22Rv1 (cell line): ENCODE results near the gene CNTF.
A peak's percentile ranks its signal among the peaks of the same experiment; 100 is the strongest.

ENCODE experiments used
- ZFX ChIP-seq: fragments of 450-650 bp; IDR thresholded peaks from 2 replicates; pipeline ENCODE4 v1.6.1; 2017; ENCODE audit warnings: antibody characterized with exemption, borderline replicate concordance
- TF ChIP-seq, protein P1 (sequence below): fragments of 450-650 bp; IDR thresholded peaks from 2 replicates; pipeline ENCODE4 v1.5.1; 2017; ENCODE audit warnings: mild to moderate bottlenecking

- TF ChIP-seq, protein P1, sequence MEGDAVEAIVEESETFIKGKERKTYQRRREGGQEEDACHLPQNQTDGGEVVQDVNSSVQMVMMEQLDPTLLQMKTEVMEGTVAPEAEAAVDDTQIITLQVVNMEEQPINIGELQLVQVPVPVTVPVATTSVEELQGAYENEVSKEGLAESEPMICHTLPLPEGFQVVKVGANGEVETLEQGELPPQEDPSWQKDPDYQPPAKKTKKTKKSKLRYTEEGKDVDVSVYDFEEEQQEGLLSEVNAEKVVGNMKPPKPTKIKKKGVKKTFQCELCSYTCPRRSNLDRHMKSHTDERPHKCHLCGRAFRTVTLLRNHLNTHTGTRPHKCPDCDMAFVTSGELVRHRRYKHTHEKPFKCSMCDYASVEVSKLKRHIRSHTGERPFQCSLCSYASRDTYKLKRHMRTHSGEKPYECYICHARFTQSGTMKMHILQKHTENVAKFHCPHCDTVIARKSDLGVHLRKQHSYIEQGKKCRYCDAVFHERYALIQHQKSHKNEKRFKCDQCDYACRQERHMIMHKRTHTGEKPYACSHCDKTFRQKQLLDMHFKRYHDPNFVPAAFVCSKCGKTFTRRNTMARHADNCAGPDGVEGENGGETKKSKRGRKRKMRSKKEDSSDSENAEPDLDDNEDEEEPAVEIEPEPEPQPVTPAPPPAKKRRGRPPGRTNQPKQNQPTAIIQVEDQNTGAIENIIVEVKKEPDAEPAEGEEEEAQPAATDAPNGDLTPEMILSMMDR: peak; percentile 67
- TF ChIP-seq ZFX: no peak
Observed at GRCh38 chr11:58629857-58630256, 7.4 kb downstream of the CNTF start.
